ENCODE measurements around the gene TBX10.

GRCh38 chr11:67646535-67647336 is 7.2 kb upstream of the TBX10 start:
- TF ChIP-seq CTCF (IDR thresholded peaks at IDR 0.05; ENCODE audit: insufficient read depth, low read length, poor library complexity, severe bottlenecking) (no peak), EZH2phosphoT487 (conservative IDR thresholded peaks at IDR 0.05; ENCODE audit: low read length) (no peak)
